Stimulated activated CD8-positive, alpha-beta memory T cell treated with anti-CD3 and anti-CD28 coated beads, Interleukin-7, amount 100 ng/mL, for 1 hour (primary cell): Measurements from ENCODE around the gene EIPR1.
"Not testable (repeated sequence)": the region's sequence is repeated elsewhere in the genome, so short reads cannot be mapped to it uniquely, and the experiment has no call there.

Source experiments
- DNase-seq, 2 donors: peaks; one replicate each; pipeline ENCODE4 v3.0.0-alpha.2; 2020; ENCODE audit warnings: low read depth in 2 of 2

Gene EIPR1

GRCh38 chr2:3287896-3288295, 89.7 kb downstream of the EIPR1 start:
- no peak for DNase-seq

DNA sequence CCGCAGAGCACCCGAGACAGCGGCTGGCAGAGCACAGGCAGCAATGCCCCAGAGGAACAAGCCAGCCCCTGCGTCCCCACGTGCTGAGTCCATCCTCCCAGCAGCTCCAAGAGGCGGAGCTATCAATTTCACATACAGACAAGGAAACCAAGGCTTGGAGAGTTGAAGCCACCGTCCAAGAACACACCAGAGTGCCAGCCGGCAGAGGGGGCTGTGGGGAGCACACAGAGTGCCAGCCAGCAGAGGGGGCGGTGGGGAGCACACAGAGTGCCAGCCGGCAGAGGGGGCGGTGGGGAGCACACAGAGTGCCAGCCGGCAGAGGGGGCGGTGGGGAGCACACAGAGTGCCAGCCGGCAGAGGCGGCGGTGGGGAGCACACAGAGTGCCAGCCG, 91.0 kb downstream of the EIPR1 start:
- not testable (repeated sequence) for DNase-seq

DNA sequence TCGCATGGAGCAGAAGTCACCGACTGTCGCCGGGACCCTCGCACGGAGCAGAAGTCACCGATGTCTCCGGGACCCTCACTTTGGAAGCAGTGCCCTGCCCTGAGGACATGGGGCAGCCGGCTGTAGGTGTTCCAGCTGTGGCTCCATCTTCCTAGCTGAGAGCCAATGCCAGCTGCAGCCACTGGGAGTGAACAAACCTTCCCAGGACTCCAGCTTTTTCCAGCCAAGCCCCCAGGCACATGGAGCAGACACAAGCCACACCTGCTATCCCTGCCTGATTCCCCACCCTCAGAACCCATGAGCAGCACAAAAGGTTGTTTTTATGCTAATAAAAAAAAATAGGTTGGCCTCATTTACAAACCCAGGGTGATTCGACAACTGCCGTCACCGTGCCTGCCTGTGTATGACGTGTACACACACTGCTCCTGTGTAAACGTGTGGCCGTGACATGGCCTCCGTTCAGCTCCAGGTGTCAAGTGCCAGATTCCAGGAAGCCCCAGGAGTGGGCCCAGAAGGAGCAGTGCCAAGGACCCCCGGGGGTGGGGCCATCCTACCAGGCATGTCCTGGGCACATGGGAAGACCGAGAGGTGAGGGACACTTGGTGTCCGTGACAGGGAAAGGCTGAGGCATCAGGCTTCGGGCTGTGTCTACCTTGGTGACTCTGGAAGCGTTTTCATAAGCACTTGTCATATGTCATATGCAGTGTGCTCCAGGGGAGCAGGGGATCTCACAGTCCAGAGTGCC, 91.5 kb downstream of the EIPR1 start:
- DNase-seq, result no peak

DNA sequence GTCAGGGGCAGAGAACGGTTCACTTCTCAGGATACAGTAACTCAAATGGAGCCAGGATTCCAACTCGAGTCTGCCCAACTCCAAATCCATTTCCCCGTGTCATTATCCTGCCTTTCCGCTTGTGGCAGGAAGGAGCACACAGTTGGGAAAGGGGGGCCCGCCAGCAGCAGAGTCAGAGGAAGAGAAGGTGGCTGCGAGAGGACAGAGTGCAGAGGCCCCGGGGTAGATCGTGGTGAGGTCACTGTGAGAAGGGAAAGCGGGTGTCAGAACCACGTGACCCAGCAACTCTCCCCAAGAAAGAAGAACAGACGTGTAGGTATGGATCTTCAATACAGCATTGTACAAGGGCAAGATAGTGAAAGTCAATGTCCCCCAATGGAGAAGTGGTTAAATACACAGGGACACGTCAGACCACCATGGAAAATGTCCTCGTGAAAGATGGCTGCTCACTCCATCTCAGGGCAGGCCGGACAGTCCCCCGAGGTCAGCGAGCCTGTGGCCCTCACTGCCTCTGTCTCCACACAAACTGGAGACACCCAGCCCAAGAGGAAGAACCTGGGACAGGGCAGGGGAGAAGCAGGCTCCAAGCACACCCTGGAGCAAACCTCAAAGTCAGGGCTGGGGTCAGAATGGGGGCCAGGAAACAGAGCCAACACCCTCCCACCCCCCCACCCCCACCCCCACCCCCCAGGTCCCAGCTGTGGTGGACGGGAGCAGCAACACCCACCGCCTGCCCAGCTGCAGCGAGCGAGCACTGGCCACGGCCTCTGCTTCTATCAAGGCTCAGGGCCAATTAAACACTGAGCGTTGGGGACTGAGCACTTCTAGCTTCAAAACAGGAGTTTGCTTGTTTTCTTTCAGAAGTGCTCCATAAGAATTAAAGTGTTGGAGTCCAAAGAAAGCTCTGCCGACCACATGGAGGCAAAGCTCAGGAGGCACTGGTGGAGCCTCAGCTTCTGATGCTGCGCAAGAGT, 92.7 kb downstream of the EIPR1 start:
- DNase-seq, result no peak

DNA sequence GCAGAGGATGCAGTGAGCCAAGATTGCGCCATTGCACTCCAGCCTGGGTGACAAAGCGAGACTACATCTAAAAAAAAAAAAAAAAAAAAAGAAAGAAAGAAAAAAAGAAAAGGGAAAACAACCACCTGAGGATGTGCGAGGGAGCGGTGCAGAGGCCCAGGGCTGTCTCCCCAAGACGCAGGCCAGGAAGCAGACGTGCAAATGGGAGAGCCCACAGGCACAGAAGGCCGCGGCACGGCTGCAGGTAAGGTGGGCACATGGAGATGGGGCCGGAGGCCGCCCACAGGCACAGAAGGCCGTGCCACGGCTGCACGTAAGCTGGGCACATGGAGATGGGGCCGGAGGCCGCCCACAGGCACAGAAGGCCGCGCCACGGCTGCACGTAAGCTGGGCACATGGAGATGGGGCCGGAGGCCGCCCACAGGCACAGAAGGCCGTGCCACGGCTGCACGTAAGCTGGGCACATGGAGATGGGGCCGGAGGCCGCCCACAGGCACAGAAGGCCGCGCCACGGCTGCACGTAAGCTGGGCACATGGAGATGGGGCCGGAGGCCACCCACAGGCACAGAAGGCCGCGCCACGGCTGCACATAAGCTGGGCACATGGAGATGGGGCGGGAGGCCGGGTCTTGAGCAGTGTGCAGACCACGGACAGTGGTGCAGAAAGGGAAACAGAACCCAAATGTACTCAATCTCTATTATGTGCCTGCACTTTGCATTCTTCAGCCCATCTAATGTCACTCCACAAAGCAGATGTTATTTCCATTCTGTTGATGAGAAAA, 93.6 kb downstream of the EIPR1 start:
- DNase-seq, result not testable (repeated sequence)

GRCh38 chr2:3283206-3283605, 94.4 kb downstream of the EIPR1 start:
- DNase-seq, result no peak

- no peak for DNase-seq
Observed at GRCh38 chr2:3282056-3282998, 95.3 kb downstream of the EIPR1 start.

DNA sequence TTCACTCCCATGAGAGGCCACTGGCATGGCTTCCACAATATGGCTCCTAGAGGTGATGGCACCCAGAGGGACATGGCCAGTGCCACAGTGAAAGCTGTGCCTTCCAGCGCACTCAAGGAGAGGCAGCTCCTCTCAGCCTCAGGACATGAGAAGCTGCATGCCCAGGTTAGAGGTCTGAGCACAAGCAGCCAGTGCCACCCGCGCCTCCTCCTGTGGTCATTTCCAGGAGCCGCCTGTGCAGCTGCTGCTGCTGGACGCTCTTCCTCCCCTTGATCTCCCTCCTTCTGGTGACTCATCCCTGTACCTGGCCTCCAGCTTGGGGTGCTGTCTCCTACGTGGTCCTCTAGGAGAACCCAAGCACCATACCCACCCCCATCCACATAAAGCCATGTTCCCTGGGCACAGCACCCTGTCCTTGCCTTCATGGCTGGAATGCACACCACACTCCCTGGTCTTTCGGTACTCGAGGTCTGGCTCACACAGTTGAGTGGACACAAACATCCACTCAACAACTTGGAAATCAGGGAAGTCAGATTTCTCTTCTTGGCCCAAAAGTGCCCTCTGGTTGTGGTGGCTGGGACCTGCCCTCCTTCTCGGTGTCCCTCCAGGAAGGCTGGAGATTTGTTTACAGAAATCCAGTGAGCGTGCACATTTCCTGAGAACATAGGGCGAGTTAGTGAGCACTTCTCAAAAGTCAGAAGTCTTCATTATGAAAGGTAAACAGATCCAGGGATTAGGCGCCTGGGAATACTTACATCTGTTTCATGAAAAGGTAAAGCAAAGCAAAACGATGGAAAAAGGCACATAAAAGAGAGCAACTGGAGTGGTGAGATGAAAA, 96.7 kb downstream of the EIPR1 start:
- DNase-seq, result no peak

DNA sequence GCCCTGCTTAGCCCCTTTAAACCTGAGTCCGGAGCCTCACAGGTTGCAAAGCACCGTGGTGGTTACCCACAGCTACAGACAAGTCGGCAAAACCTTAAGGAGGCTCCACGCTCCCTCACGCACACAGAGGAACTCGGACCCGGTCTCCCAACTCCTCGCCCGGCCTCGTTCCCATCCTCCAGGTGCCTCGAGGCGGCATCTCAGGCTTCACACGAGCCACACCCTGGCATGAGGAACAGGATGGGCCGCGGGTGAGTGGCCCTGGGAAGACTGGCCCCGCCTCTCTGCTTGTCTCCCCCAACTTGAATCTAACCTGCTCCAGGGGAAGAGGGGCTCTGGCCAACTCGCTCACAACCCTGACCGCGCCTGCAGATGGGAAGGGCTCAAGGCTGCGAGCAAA, 97.4 kb downstream of the EIPR1 start:
- DNase-seq, result no peak

DNA sequence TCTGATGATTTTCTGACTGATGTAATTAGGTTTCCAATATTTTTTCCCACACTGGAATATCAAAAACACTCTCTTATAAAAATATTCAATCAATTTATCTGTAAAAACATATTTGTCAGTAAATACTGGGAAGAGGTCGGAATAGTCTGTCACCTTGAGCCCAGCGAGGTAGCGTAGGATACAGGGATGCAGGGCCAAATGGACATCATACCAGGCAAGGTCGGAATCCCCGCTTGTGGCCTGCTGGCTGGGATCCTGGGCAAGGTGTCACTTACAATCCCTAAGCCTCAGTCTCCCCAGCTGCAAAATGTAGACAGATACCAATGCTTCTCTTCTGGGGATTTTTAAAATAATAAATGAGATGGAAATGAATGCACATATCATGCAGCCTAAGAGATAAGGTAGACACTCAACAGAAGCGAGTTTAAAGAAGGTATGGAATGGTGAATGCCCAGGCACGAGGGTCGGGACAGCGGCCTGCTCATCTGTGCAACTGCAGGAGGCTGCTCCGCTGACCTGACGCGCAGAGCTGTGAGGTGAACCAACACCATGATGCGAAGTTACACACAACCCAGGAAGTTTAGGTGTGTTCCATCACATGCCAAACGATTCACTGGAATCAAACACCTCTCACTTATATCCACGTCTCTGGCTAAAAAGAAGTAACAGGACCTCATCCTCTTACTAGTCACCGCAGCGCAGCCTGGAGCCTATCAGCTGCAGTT, 98.2 kb downstream of the EIPR1 start:
- DNase-seq, result no peak

- DNase-seq, result no peak
Observed at GRCh38 chr2:3278521-3279218, 98.9 kb downstream of the EIPR1 start.

- DNase-seq, result no peak
Observed at GRCh38 chr2:3277748-3278520, 99.7 kb downstream of the EIPR1 start.

GRCh38 chr2:3277050-3277747, 100.4 kb downstream of the EIPR1 start:
- no peak for DNase-seq

GRCh38 chr2:3272761-3273160, 104.9 kb downstream of the EIPR1 start:
- no peak for DNase-seq

- no peak for DNase-seq
Observed at GRCh38 chr2:3270095-3270478, 107.5 kb downstream of the EIPR1 start.

DNA sequence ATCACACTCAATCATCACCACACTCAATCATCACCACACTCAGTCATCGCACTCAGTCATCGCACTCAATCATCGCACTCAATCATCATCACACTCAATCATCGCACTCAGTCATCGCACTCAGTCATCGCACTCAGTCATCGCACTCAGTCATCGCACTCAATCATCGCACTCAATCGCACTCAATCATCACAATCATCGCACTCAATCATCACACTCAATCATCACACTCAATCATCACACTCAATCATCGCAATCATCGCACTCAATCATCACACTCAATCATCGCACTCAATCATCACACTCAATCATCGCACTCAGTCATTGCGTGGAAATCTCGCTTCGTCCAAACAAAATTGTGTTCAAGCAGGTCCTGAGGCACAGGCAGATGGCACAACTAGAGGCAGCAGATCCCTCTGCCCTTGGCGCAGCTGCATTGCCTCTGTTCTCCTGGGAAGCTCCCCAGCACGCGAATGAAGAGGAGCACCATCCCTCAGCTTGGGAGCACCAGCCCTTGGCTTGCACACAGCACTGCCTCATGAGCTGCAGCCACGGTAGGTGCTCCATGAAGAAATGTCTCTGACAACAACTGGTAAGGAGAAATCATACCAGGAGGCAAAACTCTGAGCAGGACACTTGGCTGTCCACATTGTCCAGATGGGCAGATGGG, 108.1 kb downstream of the EIPR1 start:
- DNase-seq, result no peak

DNA sequence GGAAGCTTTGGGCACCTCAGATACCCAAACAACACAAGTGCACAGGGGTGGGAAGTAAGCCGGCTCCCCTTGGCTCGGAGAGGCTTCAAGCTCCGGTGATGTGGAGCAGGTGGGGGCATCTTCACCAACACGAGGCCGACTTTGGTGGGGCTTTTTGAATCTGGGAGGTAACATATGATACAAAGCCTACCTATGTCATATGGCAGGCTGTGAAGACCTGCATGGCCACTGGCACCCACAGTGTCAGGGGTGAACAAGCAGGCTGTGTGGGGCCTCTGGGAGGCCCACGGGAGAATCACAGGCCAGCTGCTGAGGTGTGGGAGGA, 109.0 kb downstream of the EIPR1 start:
- DNase-seq, result no peak
